Mesendoderm (in vitro differentiated cells): ENCODE data around the gene CLDN9.

Experiments
- DNase-seq: peaks from one replicate; pipeline ENCODE4 v3.0.0; 2013
- H2AK5ac ChIP-seq: 2 replicates; pipeline ENCODE4 v1.6.1; 2013; ENCODE audit warnings: low read length, inconsistent platforms
- H2BK120ac ChIP-seq: 2 replicates; pipeline ENCODE4 v1.6.1; 2013; ENCODE audit warnings: low read depth, mild to moderate bottlenecking, low read length, moderate library complexity, mixed read lengths
- H2BK15ac ChIP-seq: replicated peaks from 2 replicates; pipeline ENCODE4 v1.6.1; 2013; ENCODE audit warnings: low read depth, mild to moderate bottlenecking, moderate library complexity
- H2BK5ac ChIP-seq: 2 replicates; pipeline ENCODE4 v1.6.1; 2013; ENCODE audit warnings: low read length, inconsistent platforms
- H3K18ac ChIP-seq: 2 replicates; pipeline ENCODE4 v1.6.1; 2013; ENCODE audit warnings: mild to moderate bottlenecking, low read length, mixed read lengths
- H3K23ac ChIP-seq: one replicate; pipeline ENCODE4 v1.6.1; 2013; ENCODE audit warnings: low read length
- H3K27ac ChIP-seq: 2 replicates; pipeline ENCODE4 v1.5.1; 2013; ENCODE audit warnings: low read depth, mild to moderate bottlenecking, inconsistent platforms, low read length, moderate library complexity
- H3K27me3 ChIP-seq: 2 replicates; pipeline ENCODE4 v1.6.1; 2013; ENCODE audit warnings: low read length, control low read depth, mild to moderate bottlenecking, inconsistent platforms; ENCODE audit not compliant: insufficient read depth, poor library complexity
- H3K36me3 ChIP-seq: 2 replicates; pipeline ENCODE4 v1.6.1; 2013; ENCODE audit warnings: low read length, inconsistent platforms; ENCODE audit not compliant: control insufficient read depth, insufficient read depth
- H3K4ac ChIP-seq: one replicate; pipeline ENCODE4 v1.6.1; 2013; ENCODE audit warnings: low read depth, mild to moderate bottlenecking, low read length, moderate library complexity
- H3K4me1 ChIP-seq: 2 replicates; pipeline ENCODE4 v1.6.1; 2013; ENCODE audit warnings: low read depth, low read length, inconsistent platforms; ENCODE audit not compliant: control insufficient read depth
- H3K4me2 ChIP-seq: 2 replicates; pipeline ENCODE4 v1.6.1; 2013; ENCODE audit warnings: low read length
- H3K4me3 ChIP-seq: 2 replicates; pipeline ENCODE4 v1.5.1; 2013; ENCODE audit warnings: mild to moderate bottlenecking, low read length
- H3K56ac ChIP-seq: one replicate; pipeline ENCODE4 v1.6.1; 2013; ENCODE audit warnings: low read length
- H3K79me1 ChIP-seq: 2 replicates; pipeline ENCODE4 v1.6.1; 2013; ENCODE audit warnings: low read length, inconsistent platforms
- H3K79me2 ChIP-seq: 2 replicates; pipeline ENCODE4 v1.6.1; 2013; ENCODE audit warnings: mild to moderate bottlenecking, low read length; ENCODE audit not compliant: control insufficient read depth, insufficient read depth
- H3K9ac ChIP-seq: 2 replicates; pipeline ENCODE4 v1.6.1; 2013; ENCODE audit warnings: low read length, inconsistent platforms
- H4K5ac ChIP-seq: one replicate; pipeline ENCODE4 v1.6.1; 2013; ENCODE audit warnings: low read length
- H4K8ac ChIP-seq: one replicate; pipeline ENCODE4 v1.6.1; 2013; ENCODE audit warnings: low read depth, mild to moderate bottlenecking, control low read depth, low read length, moderate library complexity
- WGBS: extraction: QIAGEN DNeasy Blood & Tissue Kit; methylation state at CpG from one replicate; pipeline ENCODE4 v1.1.7; 2013; ENCODE audit warnings: low lambda C conversion rate, missing lambda C conversion rate; ENCODE audit not compliant: insufficient coverage; ENCODE audit errors: extremely low coverage; 5-methylcytosine and 5-hydroxymethylcytosine counted together

The CLDN9 gene

GRCh38 chr16:3015865-3016521 is 3.3 kb downstream of the CLDN9 start:
- Histone ChIP-seq H3K56ac (no peak overlapping the region), H3K27me3 (no peaks in the 10 kb centered on the region), H2AK5ac (no peak overlapping the region), H4K5ac (no peak overlapping the region), H2BK5ac (no peak overlapping the region), H3K18ac (no peak overlapping the region), H3K27ac (no peak overlapping the region), H3K79me2 (peaks cover 21% of the 10 kb centered on the region), H2BK120ac (no peak overlapping the region), H3K4me3 (no peak overlapping the region), H3K9ac (peak overlapping the region; percentile 9), H3K36me3 (peaks cover 2% of the 10 kb centered on the region), H3K4me2 (no peak overlapping the region), H4K8ac (no peak overlapping the region), H3K4ac (no peak overlapping the region), H3K79me1 (peaks cover 3% of the 10 kb centered on the region), H3K23ac (no peak overlapping the region), H3K4me1 (no peaks in the 10 kb centered on the region), H2BK15ac (no peak overlapping the region)
- no peak for DNase-seq
- WGBS, result no CpG with 5 or more reads among the region's 13 CpGs

- Histone ChIP-seq H3K27me3 (no peaks in the 10 kb centered on the region), H3K79me1 (peaks cover 3% of the 10 kb centered on the region), H3K4me2 (peak overlapping the region; percentile 94), H2BK5ac (peak overlapping the region; percentile 76), H3K36me3 (peaks cover 2% of the 10 kb centered on the region), H4K8ac (no peak overlapping the region), H2BK120ac (no peak overlapping the region), H3K4ac (peak overlapping the region; percentile 93), H3K79me2 (peaks cover 21% of the 10 kb centered on the region), H3K4me1 (peaks cover 3% of the 10 kb centered on the region), H2BK15ac (no peak overlapping the region), H3K4me3 (peak overlapping the region; percentile 89), H3K56ac (peak overlapping the region; percentile 97), H2AK5ac (peak overlapping the region; percentile 69), H3K18ac (peak overlapping the region; percentile 70), H3K27ac (peak overlapping the region; percentile 60), H4K5ac (no peak overlapping the region), H3K9ac (peak overlapping the region; percentile 98), H3K23ac (peak overlapping the region; percentile 29)
- no peak for DNase-seq
- no CpG with 5 or more reads among the region's 20 CpGs for WGBS
These were observed 4.6 kb downstream of the CLDN9 start for GRCh38 chr16:3017344-3017743.

DNA sequence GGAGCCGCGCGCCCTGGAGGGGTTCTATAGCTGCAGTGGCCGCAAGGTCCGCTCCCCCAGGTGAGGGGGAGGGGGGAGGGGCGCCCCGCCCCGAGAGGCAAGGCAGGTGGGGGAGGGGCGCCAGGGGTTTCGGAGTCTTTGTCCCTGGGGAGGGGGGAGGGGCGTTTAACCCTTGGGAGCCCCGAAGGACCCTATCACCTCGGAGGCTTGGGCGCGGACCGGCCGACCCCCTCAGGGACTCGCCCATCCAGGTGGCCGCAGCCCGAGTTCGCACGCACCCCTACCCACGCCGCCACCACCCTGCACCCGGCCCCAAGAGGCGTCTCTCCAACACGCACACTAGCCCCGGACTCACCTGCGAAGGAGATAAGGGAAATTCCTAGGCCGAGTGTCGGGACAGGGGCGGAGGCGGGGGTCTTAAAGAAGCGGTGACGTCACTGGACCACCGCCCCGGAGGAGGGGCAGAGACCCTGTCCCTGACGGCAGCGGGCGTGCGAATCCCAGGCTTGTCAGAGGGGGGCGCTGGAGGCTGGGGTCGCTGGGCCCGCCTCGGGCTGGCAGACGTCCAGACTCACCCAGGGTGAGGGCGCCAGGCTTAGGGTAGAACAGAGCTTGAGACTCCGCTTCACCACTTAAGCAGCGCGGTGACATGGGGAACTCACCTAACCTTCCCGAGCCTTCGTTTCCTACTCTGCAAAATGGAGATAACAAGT is 5.2 kb downstream of the CLDN9 start, which contains the start of gene CLDN6:
Gene CLDN6 (minus strand): TSS at position 390 of the 713 bp plus-strand sequence. CDS start 2,162 bp downstream, outside the sequence.
- H3K27me3 ChIP-seq, result no peaks in the 10 kb centered on the region
- H3K36me3 ChIP-seq, result peaks cover 2% of the 10 kb centered on the region
- peak within 1 kb of the TSS; percentile 81 for H3K27ac ChIP-seq
- H3K4me2 ChIP-seq, result peak within 1 kb of the TSS; percentile 94
- peak within 1 kb of the TSS; percentile 84 for H2BK5ac ChIP-seq
- peak within 1 kb of the TSS; percentile 29 for H3K23ac ChIP-seq
- no peak within 1 kb of the TSS for H2BK120ac ChIP-seq
- DNase-seq, result peak; percentile 98
- no CpG with 5 or more reads among the region's 52 CpGs for WGBS
- peak within 1 kb of the TSS; percentile 92 for H3K18ac ChIP-seq
- peak within 1 kb of the TSS; percentile 93 for H3K4ac ChIP-seq
- H3K79me1 ChIP-seq, result peaks cover 6% of the 10 kb centered on the region
- peaks cover 9% of the 10 kb centered on the region for H3K4me1 ChIP-seq
- peaks cover 21% of the 10 kb centered on the region for H3K79me2 ChIP-seq
- H3K4me3 ChIP-seq, result peak within 1 kb of the TSS; percentile 89
- H3K56ac ChIP-seq, result peak within 1 kb of the TSS; percentile 97
- no peak within 1 kb of the TSS for H2BK15ac ChIP-seq
- peak within 1 kb of the TSS; percentile 69 for H2AK5ac ChIP-seq
- no peak within 1 kb of the TSS for H4K5ac ChIP-seq
- peak within 1 kb of the TSS; percentile 98 for H3K9ac ChIP-seq
- no peak within 1 kb of the TSS for H4K8ac ChIP-seq

DNA sequence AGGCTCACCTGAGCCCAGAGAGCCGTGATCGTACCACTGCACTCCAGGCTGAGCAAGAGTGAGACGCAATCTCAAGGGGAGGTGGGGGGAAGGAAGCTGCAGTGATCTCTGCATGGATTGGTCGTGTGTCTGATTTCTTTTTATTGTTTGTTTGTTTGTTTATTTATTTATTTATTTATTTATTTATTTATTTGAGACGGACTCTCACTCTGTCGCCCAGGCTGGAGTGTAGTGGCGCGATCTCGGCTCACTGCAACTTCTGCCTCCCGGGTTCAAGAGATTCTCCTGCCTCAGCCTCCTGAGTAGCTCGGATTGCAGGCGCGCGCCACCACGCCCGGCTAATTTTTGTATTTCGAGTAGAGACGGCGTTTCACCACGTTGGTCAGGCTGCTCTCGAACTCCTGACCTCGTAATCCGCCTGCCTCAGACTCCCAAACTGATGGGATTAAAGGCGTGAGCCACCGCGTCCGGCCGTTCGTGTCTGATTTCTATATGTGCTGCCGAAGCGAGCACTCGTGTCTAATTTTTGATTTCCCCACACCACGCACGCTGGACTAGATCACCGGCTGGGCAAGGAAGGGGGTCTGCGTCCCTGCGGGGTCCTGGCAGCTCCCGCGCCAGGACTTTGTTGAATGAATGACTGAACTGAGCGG is 7.0 kb downstream of the CLDN9 start:
- Histone ChIP-seq H3K27ac (no peak overlapping the region), H2BK5ac (peak overlapping the region; percentile 23), H3K79me1 (peaks cover 8% of the 10 kb centered on the region)

DNA sequence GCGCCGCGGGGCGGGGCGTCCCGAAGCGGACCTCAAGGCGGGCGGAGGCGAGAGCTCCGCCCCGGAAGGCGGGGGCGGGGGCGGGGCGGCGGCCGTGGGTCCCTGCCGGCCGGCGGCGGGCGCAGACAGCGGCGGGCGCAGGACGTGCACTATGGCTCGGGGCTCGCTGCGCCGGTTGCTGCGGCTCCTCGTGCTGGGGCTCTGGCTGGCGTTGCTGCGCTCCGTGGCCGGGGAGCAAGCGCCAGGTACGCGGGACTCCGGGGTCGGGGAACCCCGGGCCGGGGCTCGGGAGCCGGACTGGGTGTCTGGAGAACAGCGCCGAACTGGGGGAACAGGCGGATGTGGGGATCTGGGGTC is 7.5 kb downstream of the CLDN9 start, which contains the start of gene TNFRSF12A:
Gene TNFRSF12A (plus strand): TSS at position 122 of the 357 bp plus-strand sequence. CDS start 30 bp downstream, at position 152.
- Histone ChIP-seq H3K79me2 (peaks cover 21% of the 10 kb centered on the region), H2BK15ac (no peak within 1 kb of the TSS), H3K27ac (peak within 1 kb of the TSS; percentile 98), H3K23ac (no peak within 1 kb of the TSS), H4K8ac (peak within 1 kb of the TSS; percentile 31), H3K56ac (peak within 1 kb of the TSS; percentile 97), H3K4me3 (peak within 1 kb of the TSS; percentile 88), H2AK5ac (no peak within 1 kb of the TSS), H3K79me1 (peaks cover 8% of the 10 kb centered on the region), H4K5ac (no peak within 1 kb of the TSS), H3K18ac (peak within 1 kb of the TSS; percentile 88), H2BK120ac (peak within 1 kb of the TSS; percentile 21), H2BK5ac (peak within 1 kb of the TSS; percentile 88), H3K27me3 (no peaks in the 10 kb centered on the region), H3K9ac (peak within 1 kb of the TSS; percentile 87), H3K36me3 (no peaks in the 10 kb centered on the region), H3K4me1 (peaks cover 12% of the 10 kb centered on the region), H3K4ac (peak within 1 kb of the TSS; percentile 48), H3K4me2 (peak within 1 kb of the TSS; percentile 83)
- no CpG with 5 or more reads among the region's 49 CpGs for WGBS
- DNase-seq, result peak; percentile 91

More for the DNA sequence above, 7.0 kb downstream of the CLDN9 start:
- H3K18ac ChIP-seq, result no peak overlapping the region
- peak overlapping the region; percentile 85 for H3K56ac ChIP-seq
- WGBS, result no CpG with 5 or more reads among the region's 40 CpGs
- DNase-seq, result no peak
- no peak overlapping the region for H3K23ac ChIP-seq
- H4K8ac ChIP-seq, result no peak overlapping the region
- H3K9ac ChIP-seq, result peak overlapping the region; percentile 69
- no peak overlapping the region for H4K5ac ChIP-seq
- H2BK120ac ChIP-seq, result no peak overlapping the region
- peaks cover 2% of the 10 kb centered on the region for H3K36me3 ChIP-seq
- H2AK5ac ChIP-seq, result no peak overlapping the region
- no peak overlapping the region for H3K4ac ChIP-seq
- H3K4me3 ChIP-seq, result no peak overlapping the region
- H3K4me2 ChIP-seq, result peak overlapping the region; percentile 83
- peaks cover 12% of the 10 kb centered on the region for H3K4me1 ChIP-seq
- no peak overlapping the region for H2BK15ac ChIP-seq
- H3K79me2 ChIP-seq, result peaks cover 21% of the 10 kb centered on the region
- H3K27me3 ChIP-seq, result no peaks in the 10 kb centered on the region
